C1 segment of cervical spinal cord (tissue), 14 donors: ENCODE results near the gene TIMP4.

Source experiments
- DNase-seq, 14 donors: peaks; one replicate each; lab custom pipeline; 2025; lab: John Stamatoyannopoulos, UW

The TIMP4 gene

DNA sequence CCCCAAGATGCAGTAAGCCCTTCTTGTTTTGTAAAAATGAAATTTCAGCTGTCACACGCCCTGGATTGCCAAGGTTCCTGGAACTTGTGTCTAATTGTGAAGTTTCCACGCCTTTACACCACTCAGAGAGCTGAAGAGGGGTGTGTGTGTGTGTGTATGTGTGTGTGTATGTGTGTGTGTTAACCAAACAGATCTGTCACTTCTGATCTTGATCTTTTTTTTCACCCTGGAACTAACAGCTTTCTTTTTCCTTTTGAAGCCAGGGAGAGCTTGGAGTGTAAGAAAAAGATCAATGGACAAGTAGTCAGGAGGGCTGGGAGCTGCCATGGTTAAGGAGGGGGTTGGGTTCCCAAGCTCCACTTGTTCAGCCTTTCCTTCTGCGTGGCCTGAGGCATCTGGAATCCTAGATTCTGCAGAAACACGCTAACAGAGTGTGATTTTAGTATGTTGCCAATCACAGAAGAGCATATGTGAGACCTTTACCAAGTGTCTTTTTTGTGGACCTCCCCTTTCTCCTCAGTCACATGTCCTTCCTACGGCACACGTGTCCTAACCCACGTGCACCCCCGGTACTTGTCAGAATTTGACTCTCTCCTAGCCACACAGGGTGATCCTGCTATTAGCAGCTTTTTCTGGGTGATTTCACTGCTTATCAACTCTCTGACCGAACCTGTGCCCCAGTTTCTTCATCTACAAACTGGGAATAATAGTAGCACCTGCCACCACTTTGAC is 11.5 kb downstream of the TIMP4 start:
- no peak for DNase-seq

DNA sequence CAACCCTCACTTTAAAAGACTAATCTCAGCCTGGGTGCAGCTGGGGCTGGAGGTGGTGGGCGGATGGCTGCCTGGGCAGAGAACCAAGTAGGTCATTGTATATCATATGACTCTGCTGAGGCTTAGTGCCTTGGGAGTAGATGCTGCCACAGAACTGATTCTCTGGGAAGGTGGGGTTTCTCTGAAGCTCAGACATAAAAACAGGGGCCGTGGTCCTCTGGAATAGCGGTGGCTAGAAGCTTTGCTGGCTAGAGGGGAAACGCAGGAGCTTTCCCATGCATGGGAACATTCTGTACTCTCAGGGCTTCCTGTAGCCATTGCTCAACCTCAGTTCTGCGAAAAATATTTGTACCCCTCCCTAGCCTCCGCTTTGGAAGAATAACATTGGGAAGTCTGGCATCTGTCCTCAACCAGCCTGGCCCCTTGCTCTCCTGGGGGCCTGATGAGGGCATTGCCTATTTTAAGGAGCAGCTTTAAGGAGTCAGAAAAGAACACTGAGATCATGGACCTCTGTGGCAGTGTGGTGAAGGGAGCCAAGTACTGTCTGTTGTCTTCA is 14.7 kb downstream of the TIMP4 start:
- peak in 3 of 14 donors; percentile 13 to 76 (median 45) for DNase-seq

DNA sequence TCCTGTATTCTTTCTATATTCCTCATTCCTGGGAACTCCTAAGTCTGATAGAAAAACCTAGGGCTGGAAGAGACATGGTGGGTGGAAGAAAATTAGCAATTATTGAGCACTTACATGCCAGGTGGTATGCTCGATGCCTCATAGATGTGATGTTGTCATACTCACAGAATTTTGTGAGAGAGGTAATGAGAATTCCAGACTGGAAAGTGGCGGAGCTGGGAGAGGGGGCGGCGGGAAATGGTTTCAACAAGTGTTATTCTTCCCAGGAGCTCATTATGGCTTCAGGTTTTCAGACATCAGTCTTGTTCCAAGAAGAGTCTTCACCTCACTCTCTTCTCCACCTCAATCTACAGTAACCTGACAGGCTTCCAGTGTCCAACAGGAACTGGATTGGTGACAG is 16.2 kb downstream of the TIMP4 start:
- no peak for DNase-seq

DNA sequence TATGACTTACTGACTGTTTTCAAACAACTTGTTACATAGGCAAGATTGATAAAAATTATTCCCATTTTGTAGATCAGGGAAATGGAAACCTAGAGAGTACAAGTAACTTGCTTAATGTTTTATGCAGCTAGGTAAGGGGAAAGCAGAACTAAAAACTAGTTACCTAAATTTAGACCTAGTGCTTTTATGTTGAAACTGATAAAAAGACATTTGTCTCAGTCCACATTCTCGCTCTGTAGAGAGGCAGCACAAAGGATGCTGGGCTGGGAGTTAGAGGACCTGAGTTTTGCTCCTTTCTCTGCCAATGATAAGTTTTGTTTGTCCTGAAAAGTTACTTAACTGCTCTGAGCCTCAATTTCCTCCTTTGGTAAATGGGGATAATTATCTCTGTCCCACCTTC is 17.4 kb downstream of the TIMP4 start:
- DNase-seq: no peak

DNA sequence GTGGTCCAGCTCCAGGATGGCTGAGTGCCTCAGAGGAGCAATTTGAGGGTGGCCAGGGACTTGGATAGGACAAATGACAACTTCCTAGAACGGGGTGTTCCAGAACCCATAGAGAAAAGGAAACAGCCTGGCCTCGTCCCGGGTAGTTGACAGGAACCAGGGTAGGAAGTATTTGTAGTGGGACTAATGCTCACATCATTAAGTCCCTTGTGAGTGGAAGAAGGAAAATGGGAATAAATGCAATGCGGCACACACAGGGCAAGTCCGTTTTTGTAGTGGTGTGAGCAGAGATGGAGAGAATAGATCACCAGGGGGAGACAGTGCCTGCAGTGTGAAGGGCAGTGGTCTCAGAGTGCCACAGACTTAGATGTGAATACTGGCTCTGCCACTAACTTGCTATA is 19.6 kb downstream of the TIMP4 start:
- no peak for DNase-seq

DNA sequence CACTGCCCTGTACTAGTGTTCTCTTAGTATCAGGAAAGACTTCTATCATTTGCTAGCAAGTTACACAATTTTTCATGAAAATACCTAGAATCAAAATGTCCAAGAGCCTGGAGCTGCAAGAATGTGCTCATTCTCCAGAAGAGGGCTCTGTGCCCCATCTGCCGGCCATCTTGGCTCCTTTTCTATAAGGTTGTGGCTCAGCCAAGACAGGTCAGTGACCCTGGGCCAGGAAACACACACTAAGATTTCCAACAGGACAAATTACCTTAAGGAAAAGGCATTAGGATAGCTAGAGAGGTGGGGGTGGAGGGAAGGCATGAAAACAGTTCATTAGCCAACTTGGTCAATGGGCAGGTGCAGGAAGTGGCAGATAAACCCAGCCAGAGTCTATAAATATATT is 20.7 kb downstream of the TIMP4 start:
- DNase-seq: peak in 1 of 14 donors; percentile 28

DNA sequence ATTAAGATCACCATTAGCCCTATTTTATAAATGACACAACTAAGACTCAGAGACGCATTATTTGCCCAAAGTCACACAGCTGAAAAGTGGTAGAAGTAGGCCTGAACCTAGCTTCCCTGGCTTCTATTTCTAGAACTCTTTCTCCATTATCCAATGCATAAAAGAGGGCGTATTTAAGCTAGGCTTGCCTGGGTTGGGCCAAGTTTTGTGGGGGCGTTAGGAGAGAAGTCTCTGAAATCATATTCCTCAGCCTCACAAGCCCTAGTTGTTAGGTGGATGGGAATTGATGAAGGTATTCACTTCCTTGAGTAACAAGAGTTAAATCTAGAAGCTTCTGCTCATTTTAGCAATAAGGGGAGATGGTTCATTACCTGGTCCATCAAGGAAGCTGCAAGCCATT is 22.3 kb downstream of the TIMP4 start:
- DNase-seq: no peak

DNA sequence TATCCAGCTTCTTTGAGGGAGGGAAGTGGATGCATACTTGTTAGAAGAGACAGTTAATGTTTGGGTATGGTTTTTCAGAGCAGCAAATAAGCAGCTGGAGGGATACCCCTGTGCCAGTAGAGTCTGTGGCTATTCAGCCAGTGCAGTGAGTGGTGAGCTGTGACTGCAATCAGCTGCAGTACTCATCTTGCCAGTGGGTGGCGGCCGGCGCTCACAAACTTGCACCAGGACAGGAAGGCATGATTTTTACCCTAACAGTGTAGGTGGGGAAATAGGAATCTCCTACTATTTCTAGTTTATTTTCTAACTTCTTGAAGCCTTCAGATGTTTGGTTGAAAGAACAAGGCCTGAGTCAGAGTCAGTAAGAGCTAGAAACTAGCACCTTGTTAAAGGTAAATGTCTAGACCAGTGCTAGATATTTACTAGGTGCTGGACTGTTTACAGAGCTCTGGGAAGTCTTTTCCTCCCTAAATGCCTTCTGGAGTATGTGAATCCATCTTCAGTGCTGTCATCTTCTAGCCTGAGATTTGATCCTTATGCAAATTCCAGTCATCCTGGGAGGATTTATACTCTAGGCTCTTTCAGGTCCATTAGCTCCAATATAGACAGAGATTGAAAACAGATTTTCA is 23.6 kb downstream of the TIMP4 start:
- DNase-seq: peak in 12 of 14 donors; percentile 10 to 59 (median 38)

DNA sequence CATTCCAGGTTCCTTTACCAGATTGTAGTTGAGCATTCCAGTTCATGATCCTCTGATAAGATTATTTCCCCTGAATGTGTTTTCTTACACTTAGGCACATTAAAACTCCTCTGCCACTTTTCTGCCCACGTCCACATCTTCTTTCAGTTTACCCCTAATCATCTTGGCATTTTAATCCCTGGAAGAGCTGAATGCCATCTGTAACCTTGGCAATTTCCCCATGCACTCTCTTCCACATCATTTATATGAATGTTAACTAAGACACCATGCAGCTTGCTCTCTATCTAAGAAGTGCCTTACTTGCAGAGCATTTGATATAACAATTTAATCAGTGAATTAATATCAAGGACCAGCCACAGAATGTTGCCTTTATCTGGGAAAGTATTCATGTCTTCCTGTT is 25.8 kb downstream of the TIMP4 start:
- DNase-seq: peak in 1 of 14 donors; percentile 54

DNA sequence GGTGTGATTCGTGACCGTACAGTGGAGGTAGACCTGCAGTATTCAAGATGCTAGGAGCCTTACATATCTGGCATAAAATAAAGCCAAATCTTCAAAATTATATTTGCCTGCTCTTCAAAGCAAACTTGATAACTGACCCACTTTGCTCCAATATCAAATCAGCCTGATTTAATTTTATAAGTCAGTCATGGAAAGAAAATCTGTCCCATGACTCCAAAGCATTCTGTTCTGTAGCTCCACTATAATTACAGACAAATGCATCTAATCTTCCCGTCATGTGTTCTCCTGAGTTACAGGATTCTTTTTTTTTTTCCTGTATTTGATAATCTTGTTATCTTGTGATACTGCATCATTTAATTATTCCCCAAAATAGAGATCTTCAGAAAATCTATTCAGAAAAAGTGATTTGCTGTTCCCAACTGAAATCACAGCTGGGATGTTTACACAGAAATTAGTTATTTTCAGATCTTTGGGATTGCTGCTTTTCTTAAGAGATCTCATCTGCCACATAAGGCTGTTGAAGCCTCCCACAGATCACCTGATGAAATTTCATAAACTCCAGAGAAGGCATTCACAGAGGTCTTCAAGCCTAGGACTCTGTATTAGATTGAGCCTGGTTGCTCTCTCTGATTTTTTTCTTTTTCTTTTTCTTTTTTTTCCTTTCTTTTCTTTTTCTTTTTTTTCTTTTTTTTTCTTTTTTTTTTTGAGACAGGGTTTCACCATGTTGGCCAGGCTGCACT is 27.2 kb downstream of the TIMP4 start:
- no peak for DNase-seq

DNA sequence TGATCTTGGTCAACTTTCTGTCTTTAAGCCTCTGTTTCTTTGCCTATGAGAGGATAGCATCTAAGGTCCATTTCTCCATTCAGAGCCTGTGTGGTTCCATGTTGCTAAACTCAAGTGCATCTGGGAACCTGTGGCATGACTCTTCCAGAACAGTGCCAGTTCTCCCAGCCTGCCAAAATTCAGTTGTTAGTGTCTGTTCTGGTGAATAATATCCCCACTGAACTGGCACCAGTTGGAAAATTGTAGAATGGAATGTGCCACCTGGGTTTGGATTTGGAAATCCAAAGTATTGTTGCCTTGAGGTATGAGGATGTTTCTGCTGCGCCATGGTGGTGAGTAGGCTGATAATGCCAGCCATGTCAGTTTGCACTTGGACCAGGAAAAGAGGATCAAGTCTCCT is 31.3 kb downstream of the TIMP4 start:
- DNase-seq: peak in 1 of 14 donors; percentile 43

DNA sequence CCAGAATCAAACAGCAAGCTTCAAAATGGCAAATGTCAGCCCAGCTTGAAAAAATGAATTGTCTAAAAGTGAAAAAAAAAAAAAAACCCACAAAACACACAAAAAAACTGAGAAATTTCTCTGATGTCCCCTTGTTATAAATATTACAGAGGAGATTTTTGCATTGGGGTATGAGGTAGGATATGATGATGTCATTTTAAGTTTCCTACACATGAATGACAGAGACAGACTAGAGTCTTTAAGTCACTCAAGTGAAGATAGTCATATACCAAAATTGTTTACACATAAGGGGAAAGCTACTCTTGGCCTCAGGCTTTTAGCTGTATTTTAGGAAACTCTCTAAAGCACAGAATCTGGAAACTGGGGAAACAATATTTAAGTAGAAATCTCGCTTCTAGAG is 32.9 kb downstream of the TIMP4 start:
- DNase-seq: no peak

DNA sequence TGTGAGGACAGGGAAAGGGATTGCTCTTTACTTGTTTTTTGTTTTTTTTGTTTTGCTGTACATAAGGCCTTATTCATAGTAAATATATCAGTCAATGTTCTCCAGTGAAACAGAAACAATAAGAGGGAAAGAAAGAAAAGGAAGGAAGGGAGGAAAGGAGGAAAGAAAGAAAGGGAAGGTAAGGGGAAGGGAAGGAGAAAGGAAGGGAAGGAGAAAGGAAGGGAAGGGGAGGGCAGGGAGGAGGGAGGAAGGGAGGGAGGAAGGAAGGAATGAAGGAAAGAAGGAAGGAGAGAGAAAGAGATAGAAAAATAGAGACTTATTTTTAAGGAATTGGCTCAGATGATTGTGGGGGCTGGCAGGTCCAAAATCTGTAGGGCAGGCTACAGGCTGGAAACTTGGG is 37.2 kb downstream of the TIMP4 start:
- no peak for DNase-seq

DNA sequence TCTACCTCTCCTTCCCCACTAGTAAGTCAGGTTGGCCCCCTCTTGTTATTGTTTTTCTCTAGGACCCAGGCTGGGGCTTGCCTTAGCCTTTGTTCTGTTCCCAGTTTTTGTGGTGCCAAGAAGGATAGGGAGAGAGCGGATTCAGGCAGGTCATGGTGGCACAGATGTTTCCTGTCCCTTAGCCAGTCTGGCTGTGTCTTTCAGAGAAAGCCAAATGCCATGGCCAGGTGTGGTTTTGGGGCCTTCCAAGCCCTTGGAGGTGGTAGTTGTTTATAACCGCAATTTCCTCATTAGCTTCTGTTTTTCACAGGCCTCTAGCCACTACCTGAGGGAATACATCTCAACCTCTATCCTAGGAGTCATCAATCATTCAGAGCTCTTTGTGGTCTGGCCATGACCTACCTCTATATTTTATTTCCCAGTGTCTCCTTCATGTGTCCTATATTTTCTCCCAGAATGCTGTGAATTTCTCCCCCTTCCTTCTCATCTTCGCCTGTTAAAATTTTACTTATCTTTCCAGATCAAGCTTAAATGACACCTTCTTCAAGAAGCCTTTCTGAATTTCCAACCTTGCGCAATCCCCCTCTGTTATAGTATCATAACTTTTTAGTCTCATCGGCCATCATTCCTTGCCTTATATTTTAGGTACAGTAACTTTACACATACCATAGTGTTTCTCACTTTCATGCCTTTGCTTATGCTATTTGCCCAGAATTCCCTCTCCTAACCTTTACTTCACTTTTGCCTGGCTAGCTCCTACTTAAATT is 38.2 kb downstream of the TIMP4 start:
- DNase-seq: no peak

DNA sequence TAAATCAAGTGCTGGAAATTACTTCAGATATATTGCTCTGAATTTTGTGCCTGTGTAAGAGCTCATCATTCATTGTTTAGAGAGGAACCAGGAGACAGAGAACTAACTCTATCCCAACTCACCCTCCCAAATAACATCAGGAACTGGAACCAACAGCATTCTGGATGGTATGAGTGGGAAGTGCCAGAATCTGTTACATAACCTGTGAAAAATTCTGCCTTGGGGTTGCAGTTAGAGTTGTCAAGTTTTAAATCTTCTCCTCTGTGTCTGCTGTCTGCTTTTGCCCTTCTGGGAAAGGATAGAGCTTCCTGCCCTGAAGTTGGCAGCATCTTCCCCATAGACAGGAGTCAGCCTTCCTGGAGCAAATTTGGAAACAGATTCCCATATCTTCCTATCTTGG is 41.2 kb downstream of the TIMP4 start:
- no peak for DNase-seq

DNA sequence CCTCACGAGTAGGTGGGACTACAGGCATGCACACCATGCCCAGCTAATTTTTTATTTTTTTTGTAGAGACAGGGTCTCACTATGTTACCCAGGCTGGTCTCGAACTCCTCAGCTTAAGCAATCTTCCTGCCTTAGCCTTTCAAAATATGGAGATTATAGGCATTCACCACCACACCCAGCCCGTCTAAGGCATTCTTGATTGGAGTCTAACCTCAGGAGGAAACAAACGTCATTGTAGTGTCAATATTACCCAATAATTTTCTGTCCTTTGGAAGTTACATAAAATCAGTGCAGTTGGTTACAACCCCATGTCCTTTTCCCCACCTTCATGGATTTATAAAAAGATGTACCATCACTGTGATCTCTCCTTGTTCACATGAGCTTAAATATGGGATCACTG is 41.8 kb downstream of the TIMP4 start:
- no peak for DNase-seq

DNA sequence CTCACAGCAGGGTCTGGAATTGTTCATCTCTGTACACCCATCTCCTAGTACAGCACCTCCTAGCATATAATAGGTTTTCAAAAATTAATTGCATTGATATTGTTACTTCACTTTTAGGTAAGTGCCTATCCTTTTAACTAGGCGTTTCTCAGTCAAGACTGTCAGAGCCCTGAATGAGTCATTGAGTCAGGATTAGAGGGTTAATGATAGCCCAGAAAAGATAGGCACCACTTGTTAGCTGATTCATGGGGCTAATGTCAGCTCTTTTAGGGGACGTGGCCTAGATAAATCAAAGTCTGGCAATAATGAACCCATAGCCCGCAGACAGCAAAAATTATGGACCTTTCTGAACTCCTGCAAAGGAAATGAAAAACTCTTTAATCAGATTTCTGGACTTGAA is 42.9 kb downstream of the TIMP4 start:
- no peak for DNase-seq

DNA sequence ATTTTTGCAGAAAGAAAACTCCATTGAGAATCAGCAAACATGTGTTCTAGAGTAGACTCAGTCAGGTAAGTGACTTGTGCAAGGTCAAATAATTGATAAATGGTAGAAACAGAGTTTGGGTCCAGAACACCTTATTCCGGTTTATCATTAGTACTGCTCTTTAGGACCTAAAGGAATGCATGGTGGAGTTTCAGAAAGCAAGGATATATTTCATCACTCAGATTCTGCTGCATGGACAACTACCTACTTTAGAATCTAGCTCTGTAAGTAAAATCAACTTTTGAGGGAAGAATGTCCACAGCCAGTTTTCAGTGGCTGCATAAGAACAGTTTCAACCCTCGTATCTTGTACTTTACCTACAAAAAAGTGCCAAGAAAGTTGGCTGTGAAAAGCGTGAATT is 43.6 kb downstream of the TIMP4 start:
- no peak for DNase-seq

DNA sequence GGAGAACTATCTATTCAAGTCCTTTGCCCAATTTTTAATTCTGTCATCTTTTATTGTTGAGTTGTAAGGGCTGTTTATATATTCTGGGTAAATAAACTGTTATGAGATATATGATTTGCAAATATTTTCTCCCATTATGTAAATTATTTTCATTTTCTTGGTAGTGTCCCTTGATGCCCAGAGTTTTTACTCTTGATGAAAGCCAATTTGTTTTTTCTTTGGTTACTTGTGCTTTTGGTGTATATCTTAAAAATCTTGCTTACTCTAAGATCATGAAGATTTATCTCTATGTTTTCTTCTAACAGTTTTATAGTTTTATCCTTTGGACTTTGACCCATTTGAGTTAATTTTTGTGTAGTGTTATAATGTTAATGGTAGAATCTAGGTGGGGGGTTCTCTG is 44.5 kb downstream of the TIMP4 start:
- no peak for DNase-seq

DNA sequence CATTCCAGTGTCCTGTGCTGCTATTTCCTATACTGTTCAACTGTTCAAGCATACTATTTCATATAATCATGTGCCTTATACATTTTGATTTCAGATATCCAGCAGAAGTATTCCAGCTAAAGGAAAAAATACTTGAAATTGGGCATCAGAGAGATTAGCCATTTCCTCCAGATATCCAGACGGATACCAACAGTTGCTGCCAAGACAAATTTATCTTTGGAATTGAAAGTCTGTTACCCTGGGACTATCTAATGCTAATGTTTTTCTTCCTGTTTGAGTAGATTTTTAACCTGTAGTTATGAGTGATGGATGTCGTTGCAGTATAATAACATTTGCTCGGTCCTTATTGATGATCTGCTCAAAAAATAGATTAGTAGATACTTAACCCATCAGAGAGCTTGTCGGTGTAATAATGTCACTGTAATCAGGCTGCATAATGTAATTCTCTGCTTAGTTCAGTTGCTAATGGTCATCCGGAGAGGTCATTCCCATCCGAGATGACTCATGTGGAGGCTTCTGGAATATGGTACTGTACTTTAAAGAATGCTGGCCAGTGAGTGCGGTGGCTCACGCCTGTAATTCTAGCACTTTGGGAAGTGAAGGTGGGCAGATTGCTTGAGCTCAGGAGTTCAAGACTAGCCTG is 51.5 kb downstream of the TIMP4 start:
- peak in 1 of 14 donors; percentile 71 for DNase-seq
